Measurements from ENCODE around the gene CELF4. TPM values are rescaled to one million over a fixed set of nuclear protein-coding genes. Genes with fewer than 3 reads are reported as not detected.

Gene CELF4
- total RNA-seq, 1 experiment from 2014 or later, result not detected

DNA sequence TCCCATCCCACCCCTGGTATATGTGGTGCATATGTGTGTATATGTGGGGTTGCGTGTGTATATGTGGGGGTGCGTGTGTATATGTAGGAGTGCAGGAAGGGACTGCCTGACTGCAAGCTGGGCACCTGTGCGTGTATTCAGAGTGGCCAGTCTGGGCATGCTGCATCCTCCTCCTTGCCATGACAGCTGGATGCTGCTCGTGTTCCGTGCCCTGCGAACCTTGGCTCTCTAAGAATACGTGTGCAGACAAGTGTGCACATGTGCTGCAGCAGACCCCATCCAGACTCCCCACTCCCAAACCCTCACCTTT lies 222.1 kb downstream of the CELF4 start:
- Histone ChIP-seq H3K4me3 (no peak overlapping the region), H3K36me3 (no peaks in the 10 kb centered on the region), H3K4me1 (no peaks in the 10 kb centered on the region), H3K9me3 (replicated peaks) (no peaks in the 10 kb centered on the region), H3K27ac (no peak overlapping the region), H3K27me3 (no peaks in the 10 kb centered on the region)
- no peak for DNase-seq

DNA sequence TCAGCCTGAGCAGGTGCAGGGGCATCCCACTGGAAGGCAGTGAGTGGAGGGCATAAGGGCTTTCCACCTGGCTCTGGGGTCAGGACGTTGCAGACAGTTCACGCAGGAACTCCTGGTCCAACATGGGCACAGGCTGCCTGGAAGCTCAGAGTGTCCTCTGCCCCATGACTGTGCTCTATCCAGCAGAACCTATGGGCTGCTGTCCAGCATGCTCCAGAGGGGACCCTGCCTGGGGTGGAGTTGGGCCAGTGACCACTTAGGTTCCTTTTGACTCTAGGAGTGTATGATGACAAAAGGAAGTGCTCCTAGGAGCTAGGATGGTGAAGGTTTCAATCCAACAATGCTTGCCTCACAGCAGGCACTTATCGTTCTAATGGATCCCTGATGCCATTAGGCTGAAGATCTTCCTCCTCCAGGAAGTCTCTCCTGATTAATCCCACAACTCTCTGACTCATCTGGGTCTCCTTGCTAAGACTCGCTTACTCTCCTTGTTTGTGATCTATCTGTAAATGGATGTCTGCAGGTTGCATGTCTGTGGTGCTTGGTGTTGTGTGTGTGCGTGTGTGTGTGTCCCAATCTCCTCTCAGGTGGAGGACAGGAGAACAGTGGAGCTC lies 224.0 kb downstream of the CELF4 start:
- H3K36me3 ChIP-seq, result no peaks in the 10 kb centered on the region
- no peaks in the 10 kb centered on the region for H3K27me3 ChIP-seq
- no peaks in the 10 kb centered on the region for H3K9me3 ChIP-seq (replicated peaks)
- H3K27ac ChIP-seq, result no peak overlapping the region
- H3K4me1 ChIP-seq, result no peaks in the 10 kb centered on the region
- no peak for DNase-seq
- H3K4me3 ChIP-seq, result no peak overlapping the region

DNA sequence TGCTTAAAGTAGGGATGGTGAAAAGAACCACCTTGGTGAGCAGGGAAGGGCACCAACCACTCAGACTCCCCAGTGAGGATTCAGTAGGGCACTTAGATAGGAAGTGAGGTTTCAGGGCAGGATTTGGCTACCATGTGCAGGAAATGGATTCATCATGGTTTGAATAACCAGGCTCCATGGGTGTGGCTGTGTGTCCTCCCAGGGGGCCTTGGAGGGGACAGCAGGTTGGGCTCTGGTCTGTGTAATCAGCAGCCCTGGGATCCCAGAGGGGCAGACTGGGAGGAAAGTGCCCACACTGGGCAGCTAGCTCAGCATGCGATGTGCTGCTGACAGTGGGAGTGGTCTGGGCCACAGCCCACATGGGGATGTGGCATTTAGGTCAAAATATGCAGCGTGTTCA lies 224.6 kb downstream of the CELF4 start:
- H3K9me3 ChIP-seq (replicated peaks), result no peaks in the 10 kb centered on the region
- DNase-seq, result no peak
- no peaks in the 10 kb centered on the region for H3K36me3 ChIP-seq
- H3K27ac ChIP-seq, result no peak overlapping the region
- no peaks in the 10 kb centered on the region for H3K27me3 ChIP-seq
- H3K4me1 ChIP-seq, result no peaks in the 10 kb centered on the region
- no peak overlapping the region for H3K4me3 ChIP-seq

DNA sequence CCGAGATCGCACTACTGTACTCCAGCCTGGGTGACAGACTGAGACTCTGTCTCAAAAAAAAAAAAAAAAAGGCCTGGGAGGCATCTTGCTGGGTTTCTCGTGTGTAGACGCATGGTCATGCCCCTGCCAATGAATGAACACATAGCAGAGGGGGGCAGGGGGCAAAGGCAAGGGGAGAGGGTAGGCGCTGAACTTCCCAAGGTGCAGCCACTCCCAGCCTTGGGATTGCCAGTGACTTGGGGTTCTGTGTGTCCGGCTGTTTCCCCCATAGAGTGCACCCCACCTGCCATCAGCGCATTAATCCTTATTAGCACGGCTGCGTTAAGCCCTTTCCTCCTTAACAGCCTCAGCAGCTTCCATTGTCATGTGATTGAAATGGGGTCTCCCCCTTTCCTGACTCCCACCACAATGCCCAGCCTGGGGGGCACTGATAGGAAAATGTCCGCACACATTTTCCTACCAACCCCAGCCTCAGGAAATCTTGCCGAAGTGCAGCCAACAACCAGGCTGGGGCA lies 225.8 kb downstream of the CELF4 start:
- DNase-seq, result no peak
- no peaks in the 10 kb centered on the region for H3K27me3 ChIP-seq
- no peak overlapping the region for H3K4me3 ChIP-seq

DNA sequence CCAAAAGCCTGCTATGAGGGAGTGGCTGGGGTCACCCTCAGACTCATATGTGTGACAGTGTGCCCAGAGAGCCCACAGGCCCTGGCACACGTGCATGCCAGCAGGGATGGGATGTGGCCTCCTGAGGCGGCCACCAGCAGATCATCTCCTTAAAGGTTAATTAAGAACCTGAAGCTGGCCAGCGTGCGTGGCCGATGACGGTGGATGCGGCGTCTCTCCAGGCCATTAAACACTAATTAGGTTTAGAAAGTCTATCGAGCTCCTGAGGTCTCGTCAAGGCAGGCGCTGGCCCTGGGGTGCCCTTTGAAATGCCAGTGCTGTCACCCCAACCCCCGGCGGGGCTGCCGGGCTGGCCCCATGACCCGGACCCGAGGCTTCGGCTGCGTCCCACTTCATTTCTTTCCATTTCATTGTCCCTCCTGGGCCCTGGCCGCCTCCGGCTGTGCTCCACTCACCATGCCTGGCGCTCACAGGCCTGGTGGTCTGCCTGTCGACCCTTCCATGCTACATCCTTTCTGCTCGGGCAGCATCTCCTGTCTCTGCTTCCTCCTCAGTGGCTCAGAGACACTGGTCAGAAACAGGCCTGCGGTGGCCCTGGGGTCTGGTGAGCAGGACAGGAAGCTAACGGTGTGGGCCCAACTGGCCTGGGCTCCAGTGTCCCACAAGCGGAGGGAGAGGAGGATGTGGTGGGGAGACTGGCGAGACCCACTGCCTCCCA lies 228.9 kb downstream of the CELF4 start:
- Histone ChIP-seq H3K4me1 (no peaks in the 10 kb centered on the region), H3K27ac (no peak overlapping the region), H3K36me3 (no peaks in the 10 kb centered on the region), H3K9me3 (replicated peaks) (no peaks in the 10 kb centered on the region), H3K27me3 (no peaks in the 10 kb centered on the region), H3K4me3 (no peak overlapping the region)
- no peak for DNase-seq

More for the DNA sequence above, 225.8 kb downstream of the CELF4 start:
- no peaks in the 10 kb centered on the region for H3K4me1 ChIP-seq
- H3K36me3 ChIP-seq, result no peaks in the 10 kb centered on the region
- no peak overlapping the region for H3K27ac ChIP-seq
- H3K9me3 ChIP-seq (replicated peaks), result no peaks in the 10 kb centered on the region

DNA sequence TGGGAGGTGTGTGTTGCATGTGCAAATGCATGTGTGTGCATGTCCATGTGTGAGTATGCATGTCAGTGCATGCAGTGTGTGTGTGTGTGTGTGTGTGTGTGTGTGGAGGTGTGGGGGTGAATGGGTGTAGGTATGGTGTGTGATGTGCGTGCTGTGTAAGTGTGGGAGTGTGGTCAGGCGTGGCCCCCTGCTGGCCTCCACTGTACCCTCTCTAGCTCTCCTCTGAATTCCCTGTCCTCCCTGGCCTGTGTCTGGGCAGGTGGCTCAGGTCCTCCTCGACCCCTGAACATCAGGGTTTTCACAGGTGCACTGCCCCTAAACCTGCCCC lies 230.2 kb downstream of the CELF4 start:
- Histone ChIP-seq H3K27me3 (no peaks in the 10 kb centered on the region), H3K4me1 (no peaks in the 10 kb centered on the region), H3K9me3 (replicated peaks) (no peaks in the 10 kb centered on the region), H3K4me3 (no peak overlapping the region), H3K36me3 (no peaks in the 10 kb centered on the region), H3K27ac (no peak overlapping the region)
- peak in 1 of 2 experiments; percentile 3 for DNase-seq

DNA sequence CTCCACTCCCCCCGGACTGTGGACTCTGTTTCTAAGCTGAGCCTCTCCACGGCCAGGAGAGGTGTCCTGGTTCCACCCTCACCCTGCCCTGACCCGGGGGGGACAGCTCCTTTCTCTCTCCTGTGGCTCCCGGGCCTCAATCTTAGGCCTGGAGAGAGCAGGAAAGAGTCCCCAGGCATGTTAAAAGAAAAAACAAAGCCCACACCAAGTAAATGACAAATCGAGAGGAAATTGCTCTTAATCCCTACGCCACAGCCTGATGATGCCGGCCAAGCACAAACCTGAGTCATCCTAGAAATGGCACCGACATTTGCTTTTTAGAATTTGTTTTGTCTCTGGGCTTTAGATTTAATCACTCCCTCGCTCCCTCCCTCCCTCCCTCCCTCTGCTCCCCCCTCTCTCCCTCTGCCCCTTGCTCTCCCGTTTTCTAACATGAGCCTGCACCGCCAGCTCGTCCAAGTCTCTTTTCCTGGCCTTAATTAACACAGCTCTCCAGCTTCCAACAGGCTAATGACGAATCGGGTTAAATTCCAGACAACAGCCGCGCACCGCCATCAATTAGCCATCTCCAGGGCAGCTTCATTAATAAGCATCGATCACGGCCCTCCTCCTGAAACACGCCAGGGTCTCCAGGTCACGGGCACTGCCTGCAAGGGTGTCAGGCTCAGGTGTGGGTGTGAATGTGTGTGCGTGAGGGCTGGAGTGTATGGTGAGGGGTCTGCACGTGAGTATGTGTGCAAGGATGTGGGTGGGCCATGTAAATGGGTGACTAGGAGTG lies 230.8 kb downstream of the CELF4 start:
- no peaks in the 10 kb centered on the region for H3K9me3 ChIP-seq (replicated peaks)
- H3K4me1 ChIP-seq, result no peaks in the 10 kb centered on the region
- H3K27ac ChIP-seq, result no peak overlapping the region
- H3K27me3 ChIP-seq, result no peaks in the 10 kb centered on the region
- H3K36me3 ChIP-seq, result no peaks in the 10 kb centered on the region
- H3K4me3 ChIP-seq, result no peak overlapping the region
- DNase-seq, result no peak

DNA sequence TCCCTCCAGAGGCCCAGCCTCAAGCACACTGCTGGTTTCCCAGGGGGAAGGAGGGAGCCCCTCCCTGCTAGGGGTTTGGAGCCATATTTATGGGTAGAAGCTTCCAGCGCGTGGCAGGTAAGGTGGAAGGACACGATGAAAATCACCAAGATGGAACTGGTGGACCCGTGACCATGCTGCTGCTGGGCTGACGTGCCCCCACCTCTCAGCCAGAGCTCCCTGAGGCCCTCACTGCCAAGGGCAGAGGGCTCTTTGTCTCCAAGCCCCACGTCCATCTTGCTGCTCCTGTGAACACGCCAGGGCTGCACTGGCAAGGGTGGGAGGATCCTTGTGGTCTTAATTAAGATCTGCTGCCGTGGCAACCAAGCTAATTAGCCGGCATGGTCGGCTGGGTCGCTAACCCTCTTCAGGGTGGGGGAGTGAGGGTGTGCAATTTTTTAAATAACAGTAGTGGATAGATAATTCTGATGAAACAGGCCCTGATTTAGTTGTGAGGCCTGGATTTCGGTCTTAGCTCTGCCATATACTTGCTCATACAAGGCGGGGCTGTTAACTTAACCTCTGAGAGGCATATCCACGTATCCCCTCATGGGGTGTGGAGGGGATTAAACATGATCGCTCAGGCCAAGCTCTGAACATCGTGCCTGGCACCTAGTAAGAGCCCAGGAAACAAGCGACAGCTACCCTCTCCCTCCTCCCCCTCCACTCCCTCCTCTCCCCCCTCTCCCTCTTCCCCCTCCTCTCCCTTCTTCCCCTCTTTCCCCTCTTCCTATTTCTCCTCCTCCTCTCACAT lies 232.8 kb downstream of the CELF4 start:
- no peak for DNase-seq
- no peaks in the 10 kb centered on the region for H3K27me3 ChIP-seq
- H3K27ac ChIP-seq, result no peak overlapping the region
- H3K36me3 ChIP-seq, result no peaks in the 10 kb centered on the region
- no peaks in the 10 kb centered on the region for H3K4me1 ChIP-seq
- H3K9me3 ChIP-seq (replicated peaks), result no peaks in the 10 kb centered on the region
- H3K4me3 ChIP-seq, result no peak overlapping the region

DNA sequence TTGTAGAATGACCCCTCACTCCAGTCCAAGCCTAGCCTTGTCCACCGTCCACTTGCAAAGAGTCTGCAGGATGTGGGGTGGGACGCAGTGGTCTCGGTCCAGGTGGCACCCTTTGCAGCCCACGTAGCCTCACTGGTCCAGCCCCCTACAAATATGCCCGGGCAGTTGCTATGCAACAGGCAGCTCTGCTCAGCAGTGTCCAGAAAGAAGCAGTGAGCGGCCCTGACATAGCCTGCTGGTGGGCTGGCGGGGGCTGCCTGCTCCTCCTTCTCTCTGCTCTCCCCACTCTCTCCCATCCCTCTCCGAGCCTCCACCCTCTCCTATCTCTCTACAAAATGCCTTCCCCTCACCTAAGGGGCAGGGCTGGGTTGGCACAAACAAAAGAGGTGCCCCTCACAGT lies 233.4 kb downstream of the CELF4 start:
- Histone ChIP-seq H3K36me3 (no peaks in the 10 kb centered on the region), H3K4me1 (no peaks in the 10 kb centered on the region), H3K9me3 (replicated peaks) (no peaks in the 10 kb centered on the region), H3K27me3 (no peaks in the 10 kb centered on the region), H3K27ac (no peak overlapping the region), H3K4me3 (no peak overlapping the region)
- no peak for DNase-seq

DNA sequence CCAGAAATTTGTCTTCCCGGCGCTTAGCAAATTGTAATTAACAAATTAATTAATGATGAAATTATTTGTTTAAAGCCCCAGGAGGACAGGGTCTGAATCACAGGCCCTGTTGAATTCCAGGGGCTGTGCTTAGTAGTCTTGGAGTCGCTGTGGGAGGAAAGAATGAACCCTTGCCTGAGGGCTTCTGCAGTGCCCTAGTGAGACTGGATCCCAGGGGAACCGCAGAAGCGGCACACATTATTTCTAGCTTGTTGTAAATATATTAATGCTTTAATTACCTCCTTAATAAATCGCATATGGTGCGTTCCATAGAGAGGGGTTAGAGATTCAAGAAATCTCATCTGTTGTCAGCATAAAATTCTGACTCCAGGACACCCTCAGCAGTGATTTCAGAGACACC lies 235.4 kb downstream of the CELF4 start:
- no peak overlapping the region for H3K4me3 ChIP-seq
- DNase-seq, result no peak
- no peaks in the 10 kb centered on the region for H3K27me3 ChIP-seq
- no peaks in the 10 kb centered on the region for H3K4me1 ChIP-seq
- no peaks in the 10 kb centered on the region for H3K9me3 ChIP-seq (replicated peaks)
- no peak overlapping the region for H3K27ac ChIP-seq
- H3K36me3 ChIP-seq, result no peaks in the 10 kb centered on the region

DNA sequence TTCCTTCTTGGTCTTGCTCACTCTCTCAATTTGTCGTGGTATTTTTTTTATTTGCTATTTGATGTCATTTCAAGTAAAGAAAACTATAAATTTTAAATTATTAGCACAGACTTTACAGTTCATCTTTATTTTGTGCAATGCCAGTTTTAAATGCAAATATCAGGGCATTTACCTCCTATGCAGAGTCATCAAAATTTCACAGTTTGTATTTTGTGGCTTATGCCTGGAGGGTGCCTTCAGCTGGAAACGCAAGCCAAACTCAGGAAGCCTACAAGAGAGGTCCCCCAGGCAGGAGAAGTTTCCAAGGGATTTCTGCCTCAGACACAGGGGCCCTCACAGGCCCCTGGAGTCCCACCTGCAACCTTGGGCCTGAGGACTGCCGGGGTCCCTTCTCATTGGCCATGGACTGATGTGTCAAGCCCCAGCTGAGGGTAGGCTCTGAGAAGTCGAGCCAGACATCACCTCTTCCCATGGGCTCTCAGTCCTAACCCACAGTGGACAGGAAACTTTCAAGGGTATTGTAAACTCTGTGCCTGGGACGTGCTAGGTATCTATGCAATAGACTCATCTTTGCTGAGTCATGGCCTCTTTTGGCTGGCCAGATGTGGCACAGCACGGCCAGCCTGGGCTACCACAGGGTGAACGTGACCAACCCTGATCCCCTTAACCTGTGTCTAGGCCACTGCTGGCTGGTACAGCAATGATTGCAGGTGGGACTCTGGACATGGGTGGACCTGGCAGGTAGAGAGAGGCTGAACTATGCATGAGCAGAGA lies 236.5 kb downstream of the CELF4 start:
- Histone ChIP-seq H3K27ac (no peak overlapping the region), H3K36me3 (no peaks in the 10 kb centered on the region), H3K4me1 (no peaks in the 10 kb centered on the region), H3K9me3 (replicated peaks) (no peaks in the 10 kb centered on the region), H3K27me3 (no peaks in the 10 kb centered on the region), H3K4me3 (no peak overlapping the region)
- DNase-seq, result no peak

DNA sequence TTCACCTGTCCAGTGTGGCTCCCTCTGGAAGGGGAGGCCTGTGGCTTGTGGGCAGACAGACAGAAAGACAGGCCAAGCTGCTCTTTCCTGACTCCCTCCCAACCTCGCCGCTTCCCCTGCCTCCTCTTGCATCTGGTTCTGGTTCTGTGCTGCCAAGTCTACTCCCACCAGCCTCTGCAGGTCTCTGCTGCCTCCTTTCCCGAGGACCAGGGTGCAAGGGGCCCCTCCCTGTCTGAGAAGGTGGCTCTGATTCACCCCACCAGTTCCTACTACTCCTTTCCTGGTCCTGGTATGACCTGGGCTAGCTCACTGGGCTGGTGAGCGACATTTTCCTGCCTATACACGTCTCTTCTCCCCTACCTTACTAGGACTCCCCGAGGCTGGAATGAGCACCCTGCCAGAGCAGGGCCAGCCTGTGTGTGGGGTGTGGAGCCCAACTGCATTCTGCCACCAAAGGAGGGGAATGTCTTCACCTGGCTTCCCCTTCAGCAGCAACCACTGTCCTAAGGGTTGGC lies 238.5 kb downstream of the CELF4 start:
- DNase-seq, result no peak
- no peaks in the 10 kb centered on the region for H3K27me3 ChIP-seq
- no peak overlapping the region for H3K4me3 ChIP-seq
- no peaks in the 10 kb centered on the region for H3K4me1 ChIP-seq
- no peaks in the 10 kb centered on the region for H3K36me3 ChIP-seq
- no peaks in the 10 kb centered on the region for H3K9me3 ChIP-seq (replicated peaks)
- no peak overlapping the region for H3K27ac ChIP-seq

DNA sequence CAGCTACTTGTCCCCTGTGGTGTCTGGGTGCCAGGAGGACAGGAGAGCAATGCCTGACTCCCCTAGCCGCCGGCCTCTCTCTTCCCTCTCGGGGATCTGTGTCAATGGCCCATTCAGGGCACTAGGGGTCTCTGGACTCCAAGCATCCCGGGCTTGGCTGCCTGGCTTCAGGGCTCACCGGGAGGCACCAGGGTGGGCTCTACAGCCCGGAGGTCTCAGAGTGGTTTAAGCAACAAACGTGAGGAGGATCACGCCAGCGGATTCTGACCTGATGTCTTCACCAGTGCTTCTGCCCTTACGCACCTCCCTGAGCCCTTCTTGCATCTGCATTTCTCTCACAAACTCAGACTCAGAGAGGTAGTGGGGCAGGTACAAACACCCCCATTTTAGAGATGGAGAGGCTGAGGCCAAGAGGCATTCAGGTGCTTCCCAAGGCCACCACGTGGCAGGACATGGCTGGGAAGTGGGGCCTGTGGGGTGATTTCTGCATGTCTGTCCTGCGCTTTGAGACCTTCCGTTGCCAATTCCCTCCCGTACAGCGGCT lies 243.0 kb downstream of the CELF4 start:
- Histone ChIP-seq H3K36me3 (no peaks in the 10 kb centered on the region), H3K4me3 (no peak overlapping the region), H3K9me3 (replicated peaks) (no peaks in the 10 kb centered on the region), H3K27me3 (no peaks in the 10 kb centered on the region), H3K4me1 (no peaks in the 10 kb centered on the region), H3K27ac (no peak overlapping the region)
- peak; percentile 14 to 47 for DNase-seq

All from SJCRH30 (cell line).